OCI-LY3 (cell line): ENCODE data around the gene SNRPD2.

Source experiments
- CTCF ChIP-seq: fragments of 200-600, 300-600 bp; sonication (generic); IDR thresholded peaks from 2 replicates; pipeline ENCODE4 v1.5.1; 2014; ENCODE audit warnings: antibody characterized with exemption, low read length, low read depth
- EZH2phosphoT487 ChIP-seq: fragments of 200-600 bp; shearing (Covaris generic); IDR thresholded peaks from 2 replicates; pipeline ENCODE4 v1.6.1; 2018; ENCODE audit warnings: antibody characterized with exemption, mixed run types, low read depth

- no peak for TF ChIP-seq CTCF
- no peak for TF ChIP-seq EZH2phosphoT487
Measured at GRCh38 chr19:45710356-45711130, 18.8 kb upstream of the SNRPD2 start.
